ENCODE data around the gene SMURF1.

Gene SMURF1

GRCh38 chr7:99036546-99037111, 107.3 kb downstream of the SMURF1 start:
- ATAC-seq, result peak; percentile 65
- TF ChIP-seq, protein P1, sequence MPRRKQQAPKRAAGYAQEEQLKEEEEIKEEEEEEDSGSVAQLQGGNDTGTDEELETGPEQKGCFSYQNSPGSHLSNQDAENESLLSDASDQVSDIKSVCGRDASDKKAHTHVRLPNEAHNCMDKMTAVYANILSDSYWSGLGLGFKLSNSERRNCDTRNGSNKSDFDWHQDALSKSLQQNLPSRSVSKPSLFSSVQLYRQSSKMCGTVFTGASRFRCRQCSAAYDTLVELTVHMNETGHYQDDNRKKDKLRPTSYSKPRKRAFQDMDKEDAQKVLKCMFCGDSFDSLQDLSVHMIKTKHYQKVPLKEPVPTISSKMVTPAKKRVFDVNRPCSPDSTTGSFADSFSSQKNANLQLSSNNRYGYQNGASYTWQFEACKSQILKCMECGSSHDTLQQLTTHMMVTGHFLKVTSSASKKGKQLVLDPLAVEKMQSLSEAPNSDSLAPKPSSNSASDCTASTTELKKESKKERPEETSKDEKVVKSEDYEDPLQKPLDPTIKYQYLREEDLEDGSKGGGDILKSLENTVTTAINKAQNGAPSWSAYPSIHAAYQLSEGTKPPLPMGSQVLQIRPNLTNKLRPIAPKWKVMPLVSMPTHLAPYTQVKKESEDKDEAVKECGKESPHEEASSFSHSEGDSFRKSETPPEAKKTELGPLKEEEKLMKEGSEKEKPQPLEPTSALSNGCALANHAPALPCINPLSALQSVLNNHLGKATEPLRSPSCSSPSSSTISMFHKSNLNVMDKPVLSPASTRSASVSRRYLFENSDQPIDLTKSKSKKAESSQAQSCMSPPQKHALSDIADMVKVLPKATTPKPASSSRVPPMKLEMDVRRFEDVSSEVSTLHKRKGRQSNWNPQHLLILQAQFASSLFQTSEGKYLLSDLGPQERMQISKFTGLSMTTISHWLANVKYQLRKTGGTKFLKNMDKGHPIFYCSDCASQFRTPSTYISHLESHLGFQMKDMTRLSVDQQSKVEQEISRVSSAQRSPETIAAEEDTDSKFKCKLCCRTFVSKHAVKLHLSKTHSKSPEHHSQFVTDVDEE (CRISPR knock-in tag; IDR thresholded peaks at IDR 0.05), result no peak

DNA sequence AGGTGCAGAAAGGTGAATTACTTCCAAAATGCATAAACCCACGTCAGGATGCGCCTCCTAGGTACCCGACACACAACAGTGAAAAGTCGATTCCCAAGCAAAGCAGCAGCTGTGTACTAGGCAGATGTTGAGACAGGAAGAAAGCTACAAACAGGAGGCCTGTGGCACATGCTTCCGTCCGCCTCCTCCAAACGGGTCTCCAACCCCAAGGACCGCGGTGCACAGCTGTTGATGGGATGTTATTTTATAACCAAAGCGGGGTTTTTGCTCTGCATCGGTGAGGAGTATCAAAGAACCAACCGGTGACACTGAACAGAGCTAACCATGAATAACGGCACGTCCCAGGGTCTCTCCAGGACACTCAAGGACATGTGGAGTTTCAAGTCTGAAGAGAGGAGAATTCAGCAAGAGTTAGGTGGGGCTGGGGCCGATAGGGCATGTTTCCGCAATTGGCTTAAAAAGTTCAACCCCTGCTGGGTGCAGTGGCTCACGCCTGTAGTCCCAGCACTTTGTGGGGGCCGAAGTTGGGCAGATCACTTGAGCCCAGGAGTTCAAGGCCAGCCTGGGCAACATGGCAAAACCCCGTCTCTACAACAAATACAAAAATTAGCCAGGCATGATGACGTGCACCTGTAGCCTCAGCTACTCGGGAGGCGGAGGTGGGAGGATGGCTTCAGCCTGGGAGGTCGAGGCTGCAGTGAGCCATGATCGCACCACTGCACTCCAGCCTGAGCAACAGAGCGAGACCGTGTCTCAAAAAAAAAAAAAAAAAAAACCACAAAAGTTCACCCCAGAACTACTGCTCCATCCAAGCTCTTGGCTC, 108.0 kb downstream of the SMURF1 start:
- ATAC-seq, result no peak
- TF ChIP-seq CSDC2 (CRISPR knock-in tag; IDR thresholded peaks at IDR 0.05) (no peak), TOX (CRISPR knock-in tag; IDR thresholded peaks at IDR 0.05; ENCODE audit: borderline replicate concordance) (no peak), GLIS3 (CRISPR knock-in tag; IDR thresholded peaks at IDR 0.05) (no peak), ISL1 (CRISPR knock-in tag; IDR thresholded peaks at IDR 0.05) (no peak), ARNTL (CRISPR knock-in tag; IDR thresholded peaks at IDR 0.05; ENCODE audit: borderline replicate concordance, low read depth) (no peak), RARB (CRISPR knock-in tag; IDR thresholded peaks at IDR 0.05) (no peak)

- ATAC-seq, result no peak
- TF ChIP-seq ISL1 (CRISPR knock-in tag; IDR thresholded peaks at IDR 0.05) (no peak), SNAI2 (CRISPR knock-in tag; IDR thresholded peaks at IDR 0.05) (no peak), BACH2 (CRISPR knock-in tag; IDR thresholded peaks at IDR 0.05; ENCODE audit: borderline replicate concordance) (no peak), ZNF565 (CRISPR knock-in tag; conservative IDR thresholded peaks at IDR 0.05; ENCODE audit: low read depth) (no peak), ZFP3 (CRISPR knock-in tag; IDR thresholded peaks at IDR 0.05) (no peak), TCF4 (CRISPR knock-in tag; IDR thresholded peaks at IDR 0.05; ENCODE audit: borderline replicate concordance) (no peak), PPARA (CRISPR knock-in tag; IDR thresholded peaks at IDR 0.05; ENCODE audit: borderline replicate concordance) (no peak), GLIS3 (CRISPR knock-in tag; IDR thresholded peaks at IDR 0.05) (no peak)
- TF ChIP-seq, protein P2, sequence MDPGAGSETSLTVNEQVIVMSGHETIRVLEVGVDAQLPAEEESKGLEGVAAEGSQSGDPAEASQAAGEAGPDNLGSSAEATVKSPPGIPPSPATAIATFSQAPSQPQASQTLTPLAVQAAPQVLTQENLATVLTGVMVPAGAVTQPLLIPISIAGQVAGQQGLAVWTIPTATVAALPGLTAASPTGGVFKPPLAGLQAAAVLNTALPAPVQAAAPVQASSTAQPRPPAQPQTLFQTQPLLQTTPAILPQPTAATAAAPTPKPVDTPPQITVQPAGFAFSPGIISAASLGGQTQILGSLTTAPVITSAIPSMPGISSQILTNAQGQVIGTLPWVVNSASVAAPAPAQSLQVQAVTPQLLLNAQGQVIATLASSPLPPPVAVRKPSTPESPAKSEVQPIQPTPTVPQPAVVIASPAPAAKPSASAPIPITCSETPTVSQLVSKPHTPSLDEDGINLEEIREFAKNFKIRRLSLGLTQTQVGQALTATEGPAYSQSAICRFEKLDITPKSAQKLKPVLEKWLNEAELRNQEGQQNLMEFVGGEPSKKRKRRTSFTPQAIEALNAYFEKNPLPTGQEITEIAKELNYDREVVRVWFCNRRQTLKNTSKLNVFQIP (CRISPR knock-in tag; IDR thresholded peaks at IDR 0.05; ENCODE audit: borderline replicate concordance, low read depth), result no peak
These were observed 108.8 kb downstream of the SMURF1 start for GRCh38 chr7:99034932-99035722.

GRCh38 chr7:99033765-99034164, 110.1 kb downstream of the SMURF1 start:
- ATAC-seq, result no peak
- TF ChIP-seq, protein P3, sequence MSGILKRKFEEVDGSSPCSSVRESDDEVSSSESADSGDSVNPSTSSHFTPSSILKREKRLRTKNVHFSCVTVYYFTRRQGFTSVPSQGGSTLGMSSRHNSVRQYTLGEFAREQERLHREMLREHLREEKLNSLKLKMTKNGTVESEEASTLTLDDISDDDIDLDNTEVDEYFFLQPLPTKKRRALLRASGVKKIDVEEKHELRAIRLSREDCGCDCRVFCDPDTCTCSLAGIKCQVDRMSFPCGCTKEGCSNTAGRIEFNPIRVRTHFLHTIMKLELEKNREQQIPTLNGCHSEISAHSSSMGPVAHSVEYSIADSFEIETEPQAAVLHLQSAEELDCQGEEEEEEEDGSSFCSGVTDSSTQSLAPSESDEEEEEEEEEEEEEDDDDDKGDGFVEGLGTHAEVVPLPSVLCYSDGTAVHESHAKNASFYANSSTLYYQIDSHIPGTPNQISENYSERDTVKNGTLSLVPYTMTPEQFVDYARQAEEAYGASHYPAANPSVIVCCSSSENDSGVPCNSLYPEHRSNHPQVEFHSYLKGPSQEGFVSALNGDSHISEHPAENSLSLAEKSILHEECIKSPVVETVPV (CRISPR knock-in tag; IDR thresholded peaks at IDR 0.05), result no peak
- TF ChIP-seq GLIS3 (CRISPR knock-in tag; IDR thresholded peaks at IDR 0.05), result no peak
- TF ChIP-seq ZFP30 (CRISPR knock-in tag; IDR thresholded peaks at IDR 0.05), result no peak
- no peak for TF ChIP-seq ZNF70 (CRISPR knock-in tag; IDR thresholded peaks at IDR 0.05)
- TF ChIP-seq, protein P2 (CRISPR knock-in tag; IDR thresholded peaks at IDR 0.05; ENCODE audit: borderline replicate concordance, low read depth), result no peak
- no peak for TF ChIP-seq ISL1 (CRISPR knock-in tag; IDR thresholded peaks at IDR 0.05)
- TF ChIP-seq CSDC2 (CRISPR knock-in tag; IDR thresholded peaks at IDR 0.05), result no peak
- no peak for TF ChIP-seq SNAI2 (CRISPR knock-in tag; IDR thresholded peaks at IDR 0.05)
- no peak for TF ChIP-seq PATZ1 (CRISPR knock-in tag; IDR thresholded peaks at IDR 0.05; ENCODE audit: borderline replicate concordance)
- no peak for TF ChIP-seq CREB5 (CRISPR knock-in tag; IDR thresholded peaks at IDR 0.05; ENCODE audit: low read depth)
- TF ChIP-seq BACH2 (CRISPR knock-in tag; IDR thresholded peaks at IDR 0.05; ENCODE audit: borderline replicate concordance), result no peak
- no peak for TF ChIP-seq ZFP3 (CRISPR knock-in tag; IDR thresholded peaks at IDR 0.05)
- TF ChIP-seq PPARA (CRISPR knock-in tag; IDR thresholded peaks at IDR 0.05; ENCODE audit: borderline replicate concordance), result no peak
